ENCODE data around the gene PANX1.

DNA sequence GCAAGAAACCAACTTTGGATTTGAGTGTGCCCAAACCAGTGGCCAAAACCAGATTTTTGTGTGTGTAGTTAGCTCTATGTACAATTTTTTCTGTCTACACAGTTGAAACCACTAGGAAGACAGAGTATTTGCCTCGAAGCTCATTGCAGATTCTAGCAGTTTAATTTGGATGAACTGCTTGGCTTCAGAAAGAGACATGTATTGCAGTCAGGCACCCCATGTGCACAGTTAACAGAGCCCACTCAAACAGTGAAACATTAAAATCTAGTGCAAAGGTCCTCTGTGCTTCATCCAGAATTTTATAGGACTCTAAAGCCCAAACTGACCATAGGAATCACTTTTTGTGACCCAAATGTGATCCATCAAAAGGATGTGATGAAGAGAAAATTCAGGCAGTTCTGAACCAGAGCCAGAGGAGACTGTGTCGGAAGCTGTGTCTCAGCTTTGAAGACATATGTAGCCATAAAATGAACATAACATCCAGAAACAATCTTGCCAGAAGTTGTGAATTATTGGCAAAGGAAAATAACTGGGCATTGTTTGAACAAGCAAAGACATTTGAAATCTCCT lies 82.7 kb downstream of the PANX1 start:
- TF ChIP-seq, protein P1, sequence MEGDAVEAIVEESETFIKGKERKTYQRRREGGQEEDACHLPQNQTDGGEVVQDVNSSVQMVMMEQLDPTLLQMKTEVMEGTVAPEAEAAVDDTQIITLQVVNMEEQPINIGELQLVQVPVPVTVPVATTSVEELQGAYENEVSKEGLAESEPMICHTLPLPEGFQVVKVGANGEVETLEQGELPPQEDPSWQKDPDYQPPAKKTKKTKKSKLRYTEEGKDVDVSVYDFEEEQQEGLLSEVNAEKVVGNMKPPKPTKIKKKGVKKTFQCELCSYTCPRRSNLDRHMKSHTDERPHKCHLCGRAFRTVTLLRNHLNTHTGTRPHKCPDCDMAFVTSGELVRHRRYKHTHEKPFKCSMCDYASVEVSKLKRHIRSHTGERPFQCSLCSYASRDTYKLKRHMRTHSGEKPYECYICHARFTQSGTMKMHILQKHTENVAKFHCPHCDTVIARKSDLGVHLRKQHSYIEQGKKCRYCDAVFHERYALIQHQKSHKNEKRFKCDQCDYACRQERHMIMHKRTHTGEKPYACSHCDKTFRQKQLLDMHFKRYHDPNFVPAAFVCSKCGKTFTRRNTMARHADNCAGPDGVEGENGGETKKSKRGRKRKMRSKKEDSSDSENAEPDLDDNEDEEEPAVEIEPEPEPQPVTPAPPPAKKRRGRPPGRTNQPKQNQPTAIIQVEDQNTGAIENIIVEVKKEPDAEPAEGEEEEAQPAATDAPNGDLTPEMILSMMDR (IDR thresholded peaks at IDR 0.05), result no peak
- TF ChIP-seq POLR2A (IDR thresholded peaks at IDR 0.05), result no peak

All from right lobe of liver (tissue), 4 donors.